ENCODE measurements around the gene OBSCN. TPM values are rescaled to one million over a fixed set of nuclear protein-coding genes. Genes with fewer than 3 reads are reported as not detected.

Gene OBSCN
- total and polyA plus RNA-seq, 2 donors (not counting 1 experiment from before 2014, with no cell fraction given) = 10.0 to 63.9 TPM

DNA sequence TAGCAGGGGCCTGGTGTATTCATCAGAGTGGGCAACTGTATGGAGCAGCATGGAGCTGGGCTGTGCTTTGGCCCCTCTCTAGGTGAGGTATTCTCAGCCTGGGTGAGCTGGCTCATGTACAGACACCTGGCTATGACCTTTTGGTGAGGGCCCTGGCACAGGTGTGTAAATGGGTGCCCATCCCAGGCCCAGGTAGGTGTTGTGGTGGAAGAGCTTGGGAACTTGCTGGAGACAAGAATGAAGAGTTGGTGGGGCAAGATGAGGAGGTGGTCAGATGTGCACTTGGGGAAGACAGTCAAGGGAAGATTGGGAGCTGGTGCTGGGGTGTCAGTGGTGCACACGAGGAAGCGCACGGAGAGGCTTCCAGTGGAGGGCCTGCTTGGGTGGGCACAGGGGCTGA is 103.2 kb downstream of the OBSCN start:
- Histone ChIP-seq H2AFZ (ENCODE audit: insufficient read depth, low read depth, low read length, poor library complexity, severe bottlenecking) (no peak overlapping the region), H3K36me3 (replicated peaks in 1 of 2; ENCODE audit: control extremely low read depth in 1 of 2, control insufficient read depth in 1 of 2, extremely low read depth in 1 of 2, insufficient read depth in 2 of 2, low read length in 1 of 2) (no peaks in the 10 kb centered on the region), H3K9me3 (ENCODE audit: control extremely low read depth in 1 of 3, control insufficient read depth in 2 of 3, insufficient read depth in 1 of 3, low read length in 2 of 3) (peaks cover 0 to 61% (median 14%) of the 10 kb centered on the region in 3 donors), H4K20me1 (ENCODE audit: control insufficient read depth, insufficient read depth, low read length, poor library complexity, severe bottlenecking) (no peaks in the 10 kb centered on the region), H3K9ac (ENCODE audit: low read length) (no peak overlapping the region), H3K4me3 (ENCODE audit: control extremely low read depth in 1 of 5, extremely low read depth in 1 of 5, insufficient read depth in 1 of 5, low read depth in 2 of 5, low read length in 4 of 5) (no peak overlapping the region), H3K4me1 (ENCODE audit: control insufficient read depth in 2 of 2, insufficient read depth in 2 of 2, low read length in 2 of 2) (no peaks in the 10 kb centered on the region), H3K4me2 (replicated peaks; ENCODE audit: low read depth, low read length, poor library complexity, severe bottlenecking) (no peak overlapping the region), H3K79me2 (ENCODE audit: control insufficient read depth, insufficient read depth, low read length) (no peaks in the 10 kb centered on the region), H3K27ac (ENCODE audit: low read length in 2 of 2) (no peak overlapping the region), H3K27me3 (replicated peaks in 1 of 4; ENCODE audit: control extremely low read depth in 1 of 4, control insufficient read depth in 3 of 4, insufficient read depth in 4 of 4, low read length in 3 of 4) (no peaks in the 10 kb centered on the region)
- DNase-seq (no peak), ATAC-seq (ENCODE audit: low read depth) (no peak)
- no peaks in the 10 kb centered on the region for H3K9me3 Mint-ChIP-seq (ENCODE audit: insufficient read depth)
- WGBS (ENCODE audit: insufficient coverage) = no CpG with 5 or more reads among the region's 3 CpGs
- no peak overlapping the region for H3K27ac Mint-ChIP-seq
- ChIA-PET CTCF (no interaction called here), POLR2A (no interaction called here)
- TF ChIP-seq, protein P1, sequence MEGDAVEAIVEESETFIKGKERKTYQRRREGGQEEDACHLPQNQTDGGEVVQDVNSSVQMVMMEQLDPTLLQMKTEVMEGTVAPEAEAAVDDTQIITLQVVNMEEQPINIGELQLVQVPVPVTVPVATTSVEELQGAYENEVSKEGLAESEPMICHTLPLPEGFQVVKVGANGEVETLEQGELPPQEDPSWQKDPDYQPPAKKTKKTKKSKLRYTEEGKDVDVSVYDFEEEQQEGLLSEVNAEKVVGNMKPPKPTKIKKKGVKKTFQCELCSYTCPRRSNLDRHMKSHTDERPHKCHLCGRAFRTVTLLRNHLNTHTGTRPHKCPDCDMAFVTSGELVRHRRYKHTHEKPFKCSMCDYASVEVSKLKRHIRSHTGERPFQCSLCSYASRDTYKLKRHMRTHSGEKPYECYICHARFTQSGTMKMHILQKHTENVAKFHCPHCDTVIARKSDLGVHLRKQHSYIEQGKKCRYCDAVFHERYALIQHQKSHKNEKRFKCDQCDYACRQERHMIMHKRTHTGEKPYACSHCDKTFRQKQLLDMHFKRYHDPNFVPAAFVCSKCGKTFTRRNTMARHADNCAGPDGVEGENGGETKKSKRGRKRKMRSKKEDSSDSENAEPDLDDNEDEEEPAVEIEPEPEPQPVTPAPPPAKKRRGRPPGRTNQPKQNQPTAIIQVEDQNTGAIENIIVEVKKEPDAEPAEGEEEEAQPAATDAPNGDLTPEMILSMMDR (IDR thresholded peaks at IDR 0.05) = no peak
- TF ChIP-seq EZH2 (IDR thresholded peaks at IDR 0.05; ENCODE audit: borderline replicate concordance, insufficient read depth, low read depth, low read length, poor library complexity, severe bottlenecking) = no peak
- intact Hi-C loops (cut with micrococcal nuclease) = no loop called here
- H3K4me1 Mint-ChIP-seq = no peaks in the 10 kb centered on the region
- no peaks in the 10 kb centered on the region for H3K27me3 Mint-ChIP-seq
- H3K4me3 Mint-ChIP-seq = no peak overlapping the region

DNA sequence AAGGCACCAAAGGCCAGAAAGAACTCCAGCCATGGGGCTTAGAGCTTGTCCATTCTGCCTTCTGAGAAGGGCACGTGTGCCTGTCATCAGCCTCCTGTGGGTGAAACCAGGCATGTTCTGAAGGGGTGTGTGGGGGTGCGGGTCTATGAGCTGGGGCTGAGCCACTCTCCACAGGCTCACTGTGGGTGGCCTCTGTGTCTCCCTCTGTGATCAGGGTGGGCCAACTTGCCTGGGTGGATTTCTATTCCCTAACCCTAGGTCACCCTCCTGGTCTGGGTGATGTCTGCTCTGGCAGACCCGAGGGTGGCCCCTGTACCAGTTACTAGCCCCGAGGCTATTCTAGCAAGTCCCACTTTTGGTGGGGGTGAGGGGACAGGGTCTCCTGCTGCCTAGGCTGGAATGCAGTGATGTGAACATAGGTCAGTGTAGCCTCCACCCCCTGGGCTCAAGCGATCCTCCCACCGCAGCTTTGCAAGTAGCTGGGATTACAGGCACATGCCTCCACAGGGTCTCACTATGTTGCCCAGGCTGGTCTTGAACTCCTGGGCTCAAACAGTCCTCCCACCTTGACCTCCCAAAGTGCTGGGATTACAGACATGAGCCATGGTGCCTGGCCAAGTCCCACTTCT is 104.4 kb downstream of the OBSCN start:
- Histone ChIP-seq H3K27ac (ENCODE audit: low read length in 2 of 2) (no peak overlapping the region), H3K9ac (ENCODE audit: low read length) (no peak overlapping the region), H3K4me3 (ENCODE audit: control extremely low read depth in 1 of 5, extremely low read depth in 1 of 5, insufficient read depth in 1 of 5, low read depth in 2 of 5, low read length in 4 of 5) (no peak overlapping the region), H3K79me2 (ENCODE audit: control insufficient read depth, insufficient read depth, low read length) (no peaks in the 10 kb centered on the region), H3K4me2 (replicated peaks; ENCODE audit: low read depth, low read length, poor library complexity, severe bottlenecking) (no peak overlapping the region), H2AFZ (ENCODE audit: insufficient read depth, low read depth, low read length, poor library complexity, severe bottlenecking) (no peak overlapping the region), H3K4me1 (ENCODE audit: control insufficient read depth in 2 of 2, insufficient read depth in 2 of 2, low read length in 2 of 2) (no peaks in the 10 kb centered on the region), H3K9me3 (ENCODE audit: control extremely low read depth in 1 of 3, control insufficient read depth in 2 of 3, insufficient read depth in 1 of 3, low read length in 2 of 3) (peaks cover 0 to 54% (median 14%) of the 10 kb centered on the region in 3 donors), H4K20me1 (ENCODE audit: control insufficient read depth, insufficient read depth, low read length, poor library complexity, severe bottlenecking) (no peaks in the 10 kb centered on the region), H3K36me3 (replicated peaks in 1 of 2; ENCODE audit: control extremely low read depth in 1 of 2, control insufficient read depth in 1 of 2, extremely low read depth in 1 of 2, insufficient read depth in 2 of 2, low read length in 1 of 2) (no peaks in the 10 kb centered on the region), H3K27me3 (replicated peaks in 1 of 4; ENCODE audit: control extremely low read depth in 1 of 4, control insufficient read depth in 3 of 4, insufficient read depth in 4 of 4, low read length in 3 of 4) (no peaks in the 10 kb centered on the region)
- ATAC-seq (ENCODE audit: low read depth) (no peak), DNase-seq (no peak)
- ChIA-PET POLR2A (no interaction called here), CTCF (no interaction called here)
- no peak overlapping the region for H3K27ac Mint-ChIP-seq
- TF ChIP-seq, protein P1 (IDR thresholded peaks at IDR 0.05) = no peak
- TF ChIP-seq EZH2 (IDR thresholded peaks at IDR 0.05; ENCODE audit: borderline replicate concordance, insufficient read depth, low read depth, low read length, poor library complexity, severe bottlenecking) = no peak
- H3K4me1 Mint-ChIP-seq = no peaks in the 10 kb centered on the region
- H3K27me3 Mint-ChIP-seq = no peaks in the 10 kb centered on the region
- intact Hi-C loops (cut with micrococcal nuclease) = no loop called here
- WGBS (ENCODE audit: insufficient coverage) = 94% methylated on average over 5 of the region's 6 CpGs
- no peak overlapping the region for H3K4me3 Mint-ChIP-seq
- H3K9me3 Mint-ChIP-seq (ENCODE audit: insufficient read depth) = no peaks in the 10 kb centered on the region
